ENCODE measurements around the gene SLC6A13.
A peak's percentile ranks its signal among the peaks of the same experiment; 100 is the strongest.

Gene SLC6A13

GRCh38 chr12:197347-197746 is 65.3 kb downstream of the SLC6A13 start:
- TF ChIP-seq CTCF (IDR thresholded peaks at IDR 0.05; ENCODE audit: low read depth, low read length) = no peak
- H3K4me3 ChIP-seq (replicated peaks in 1 of 2; ENCODE audit: low read depth in 2 of 2, low read length in 2 of 2) = no peak overlapping the region
- no peak for DNase-seq (ENCODE audit: low read depth in 2 of 2)

GRCh38 chr12:196436-196835 is 66.2 kb downstream of the SLC6A13 start:
- TF ChIP-seq CTCF (IDR thresholded peaks at IDR 0.05; ENCODE audit: low read depth, low read length) = no peak
- no peak for DNase-seq (ENCODE audit: low read depth in 2 of 2)
- no peak overlapping the region for H3K4me3 ChIP-seq (replicated peaks in 1 of 2; ENCODE audit: low read depth in 2 of 2, low read length in 2 of 2)

- no peak for TF ChIP-seq CTCF (IDR thresholded peaks at IDR 0.05; ENCODE audit: low read depth, low read length)
- no peak overlapping the region for H3K4me3 ChIP-seq (replicated peaks in 1 of 2; ENCODE audit: low read depth in 2 of 2, low read length in 2 of 2)
- DNase-seq (ENCODE audit: low read depth in 2 of 2) = no peak
These were observed 66.7 kb downstream of the SLC6A13 start for GRCh38 chr12:195951-196350.

GRCh38 chr12:195156-195555 is 67.5 kb downstream of the SLC6A13 start:
- no peak for TF ChIP-seq CTCF (IDR thresholded peaks at IDR 0.05; ENCODE audit: low read depth, low read length)
- H3K4me3 ChIP-seq (replicated peaks in 1 of 2; ENCODE audit: low read depth in 2 of 2, low read length in 2 of 2) = no peak overlapping the region
- DNase-seq (ENCODE audit: low read depth in 2 of 2) = no peak

GRCh38 chr12:194276-194675 is 68.4 kb downstream of the SLC6A13 start:
- DNase-seq (ENCODE audit: low read depth in 2 of 2) = no peak
- TF ChIP-seq CTCF (IDR thresholded peaks at IDR 0.05; ENCODE audit: low read depth, low read length) = no peak

GRCh38 chr12:193261-193660 is 69.4 kb downstream of the SLC6A13 start:
- TF ChIP-seq CTCF (IDR thresholded peaks at IDR 0.05; ENCODE audit: low read depth, low read length) = no peak
- DNase-seq (ENCODE audit: low read depth in 2 of 2) = peak in 1 of 2 donors; percentile 32
- H3K4me3 ChIP-seq (replicated peaks in 1 of 2; ENCODE audit: low read depth in 2 of 2, low read length in 2 of 2) = no peak overlapping the region

More at GRCh38 chr12:194276-194675, 68.4 kb downstream of the SLC6A13 start:
- H3K4me3 ChIP-seq (replicated peaks in 1 of 2; ENCODE audit: low read depth in 2 of 2, low read length in 2 of 2) = no peak overlapping the region

- no peak overlapping the region for H3K4me3 ChIP-seq (replicated peaks in 1 of 2; ENCODE audit: low read depth in 2 of 2, low read length in 2 of 2)
- DNase-seq (ENCODE audit: low read depth in 2 of 2) = peak in 1 of 2 donors; percentile 21
- no peak for TF ChIP-seq CTCF (IDR thresholded peaks at IDR 0.05; ENCODE audit: low read depth, low read length)
These were observed 71.1 kb downstream of the SLC6A13 start for GRCh38 chr12:191541-191940.

Measured in cardiac fibroblast (primary cell).